ENCODE results near the gene TRPM3. TPM values are rescaled to one million over a fixed set of nuclear protein-coding genes. Genes with fewer than 3 reads are reported as not detected.

Gene TRPM3
- total RNA-seq, 1 experiment from 2014 or later, result not detected

DNA sequence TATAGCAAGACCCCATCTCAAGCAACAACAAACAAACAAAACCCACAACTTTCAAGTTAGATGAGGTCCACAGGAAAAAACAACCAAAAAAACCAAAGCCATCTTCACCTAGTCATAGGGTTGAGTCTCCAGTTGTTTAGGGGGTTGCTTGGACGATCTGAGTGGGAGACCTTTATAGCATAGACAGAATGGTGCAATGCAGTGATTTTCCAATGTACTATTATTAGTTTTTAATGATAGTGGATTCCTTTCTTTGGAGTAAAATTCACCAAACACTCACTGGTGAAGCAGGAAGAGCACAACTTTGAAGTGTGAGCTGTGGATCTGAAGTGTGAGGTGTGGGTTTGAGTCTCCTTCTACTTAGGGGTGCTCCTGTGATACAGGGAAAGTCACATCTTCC is 640.0 kb downstream of the TRPM3 start:
- Histone ChIP-seq H3K4me1 (ENCODE audit: control insufficient read depth, insufficient read depth, low read length) (peaks cover 2% of the 10 kb centered on the region; the same call in 1 of the 2 replicates), H3K27me3 (ENCODE audit: control insufficient read depth, insufficient read depth, low read length) (no peaks in the 10 kb centered on the region), H3K4me3 (ENCODE audit: low read depth in 2 of 2, low read length in 2 of 2) (no peak overlapping the region), H3K9me3 (ENCODE audit: control insufficient read depth, insufficient read depth, low read depth, low read length) (no peaks in the 10 kb centered on the region), H3K36me3 (ENCODE audit: control insufficient read depth, insufficient read depth, low read length) (no peaks in the 10 kb centered on the region), H3K27ac (ENCODE audit: low read length) (no peak overlapping the region)
- POLR2A ChIA-PET, result no interaction called here
- intact Hi-C loops (cut with micrococcal nuclease; ENCODE audit: unreplicated experiment), result loop anchor here (5.0 kb wide), 2 partner anchors 59 to 139 kb away; no protein-coding TSS in a partner anchor
- CTCF ChIA-PET, result no interaction called here
- no TSS peak for BruUV-seq (replicated peaks)
- ATAC-seq (no peak), DNase-seq (ENCODE audit: low read depth, low spot score) (no peak)
- in situ Hi-C loops (cut with HindIII; ENCODE audit: low pct_unique_long_range_greater_than_20kb, low sequenced_read_pairs), result no loop called here
- TF ChIP-seq, protein P1, sequence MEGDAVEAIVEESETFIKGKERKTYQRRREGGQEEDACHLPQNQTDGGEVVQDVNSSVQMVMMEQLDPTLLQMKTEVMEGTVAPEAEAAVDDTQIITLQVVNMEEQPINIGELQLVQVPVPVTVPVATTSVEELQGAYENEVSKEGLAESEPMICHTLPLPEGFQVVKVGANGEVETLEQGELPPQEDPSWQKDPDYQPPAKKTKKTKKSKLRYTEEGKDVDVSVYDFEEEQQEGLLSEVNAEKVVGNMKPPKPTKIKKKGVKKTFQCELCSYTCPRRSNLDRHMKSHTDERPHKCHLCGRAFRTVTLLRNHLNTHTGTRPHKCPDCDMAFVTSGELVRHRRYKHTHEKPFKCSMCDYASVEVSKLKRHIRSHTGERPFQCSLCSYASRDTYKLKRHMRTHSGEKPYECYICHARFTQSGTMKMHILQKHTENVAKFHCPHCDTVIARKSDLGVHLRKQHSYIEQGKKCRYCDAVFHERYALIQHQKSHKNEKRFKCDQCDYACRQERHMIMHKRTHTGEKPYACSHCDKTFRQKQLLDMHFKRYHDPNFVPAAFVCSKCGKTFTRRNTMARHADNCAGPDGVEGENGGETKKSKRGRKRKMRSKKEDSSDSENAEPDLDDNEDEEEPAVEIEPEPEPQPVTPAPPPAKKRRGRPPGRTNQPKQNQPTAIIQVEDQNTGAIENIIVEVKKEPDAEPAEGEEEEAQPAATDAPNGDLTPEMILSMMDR (IDR thresholded peaks at IDR 0.05), result no peak
- TF ChIP-seq, protein P2, sequence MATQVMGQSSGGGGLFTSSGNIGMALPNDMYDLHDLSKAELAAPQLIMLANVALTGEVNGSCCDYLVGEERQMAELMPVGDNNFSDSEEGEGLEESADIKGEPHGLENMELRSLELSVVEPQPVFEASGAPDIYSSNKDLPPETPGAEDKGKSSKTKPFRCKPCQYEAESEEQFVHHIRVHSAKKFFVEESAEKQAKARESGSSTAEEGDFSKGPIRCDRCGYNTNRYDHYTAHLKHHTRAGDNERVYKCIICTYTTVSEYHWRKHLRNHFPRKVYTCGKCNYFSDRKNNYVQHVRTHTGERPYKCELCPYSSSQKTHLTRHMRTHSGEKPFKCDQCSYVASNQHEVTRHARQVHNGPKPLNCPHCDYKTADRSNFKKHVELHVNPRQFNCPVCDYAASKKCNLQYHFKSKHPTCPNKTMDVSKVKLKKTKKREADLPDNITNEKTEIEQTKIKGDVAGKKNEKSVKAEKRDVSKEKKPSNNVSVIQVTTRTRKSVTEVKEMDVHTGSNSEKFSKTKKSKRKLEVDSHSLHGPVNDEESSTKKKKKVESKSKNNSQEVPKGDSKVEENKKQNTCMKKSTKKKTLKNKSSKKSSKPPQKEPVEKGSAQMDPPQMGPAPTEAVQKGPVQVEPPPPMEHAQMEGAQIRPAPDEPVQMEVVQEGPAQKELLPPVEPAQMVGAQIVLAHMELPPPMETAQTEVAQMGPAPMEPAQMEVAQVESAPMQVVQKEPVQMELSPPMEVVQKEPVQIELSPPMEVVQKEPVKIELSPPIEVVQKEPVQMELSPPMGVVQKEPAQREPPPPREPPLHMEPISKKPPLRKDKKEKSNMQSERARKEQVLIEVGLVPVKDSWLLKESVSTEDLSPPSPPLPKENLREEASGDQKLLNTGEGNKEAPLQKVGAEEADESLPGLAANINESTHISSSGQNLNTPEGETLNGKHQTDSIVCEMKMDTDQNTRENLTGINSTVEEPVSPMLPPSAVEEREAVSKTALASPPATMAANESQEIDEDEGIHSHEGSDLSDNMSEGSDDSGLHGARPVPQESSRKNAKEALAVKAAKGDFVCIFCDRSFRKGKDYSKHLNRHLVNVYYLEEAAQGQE (IDR thresholded peaks at IDR 0.05; ENCODE audit: insufficient read depth in 1 of 2, low read depth in 2 of 2, low read length in 1 of 2), result no peak
- TF ChIP-seq SIN3A (IDR thresholded peaks at IDR 0.05; ENCODE audit: borderline replicate concordance, insufficient read depth, low read depth, low read length), result no peak
- no peak for TF ChIP-seq POLR2AphosphoS5 (IDR thresholded peaks at IDR 0.05; ENCODE audit: low read depth, low read length)

DNA sequence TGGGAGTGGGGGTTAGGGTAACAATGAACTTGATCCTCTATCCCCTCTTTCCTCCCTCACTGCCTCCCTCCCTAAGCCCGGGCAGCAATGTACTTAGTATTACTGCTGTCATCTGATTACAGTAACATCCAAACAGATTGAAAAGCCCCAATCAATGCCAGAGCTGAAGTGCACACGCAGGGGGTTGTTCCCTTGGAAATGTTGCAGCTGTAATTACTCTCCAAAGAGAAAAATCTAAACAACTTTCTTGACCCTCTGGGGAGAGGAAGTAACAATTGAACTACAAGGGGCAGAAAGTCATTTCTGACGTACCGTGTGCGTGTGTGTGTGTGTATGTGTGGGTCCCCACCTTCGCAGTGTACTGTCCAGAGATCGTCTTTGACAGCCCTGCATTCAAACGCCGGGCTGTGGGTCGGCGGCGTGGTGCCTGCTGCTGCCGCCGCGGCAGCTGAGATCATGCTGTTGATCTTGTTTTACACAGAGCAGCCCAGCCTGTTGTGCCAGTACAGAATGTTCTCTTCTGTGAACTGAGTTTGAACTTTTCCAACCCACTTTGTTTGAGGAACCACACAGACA is 640.9 kb downstream of the TRPM3 start:
- no peak for TF ChIP-seq SIN3A (IDR thresholded peaks at IDR 0.05; ENCODE audit: borderline replicate concordance, insufficient read depth, low read depth, low read length)
- TF ChIP-seq, protein P1 (IDR thresholded peaks at IDR 0.05), result no peak
- TF ChIP-seq POLR2AphosphoS5 (IDR thresholded peaks at IDR 0.05; ENCODE audit: low read depth, low read length), result no peak
- no peak for TF ChIP-seq TCF7L2 (IDR thresholded peaks at IDR 0.05; ENCODE audit: low read depth, low read length)
- TF ChIP-seq, protein P2 (IDR thresholded peaks at IDR 0.05; ENCODE audit: insufficient read depth in 1 of 2, low read depth in 2 of 2, low read length in 1 of 2), result no peak
- no peak for ATAC-seq
- CTCF ChIA-PET, result no interaction called here
- intact Hi-C loops (cut with micrococcal nuclease; ENCODE audit: unreplicated experiment) (loop anchor here (5.0 kb wide), 2 partner anchors 58 to 138 kb away; no protein-coding TSS in a partner anchor), in situ Hi-C loops (cut with HindIII; ENCODE audit: low pct_unique_long_range_greater_than_20kb, low sequenced_read_pairs) (no loop called here)
- DNase-seq (ENCODE audit: low read depth, low spot score), result no peak
- POLR2A ChIA-PET, result no interaction called here
- no peaks in the 10 kb centered on the region for H3K27me3 ChIP-seq (ENCODE audit: control insufficient read depth, insufficient read depth, low read length)
- no peak overlapping the region for H3K27ac ChIP-seq (ENCODE audit: low read length)
- H3K36me3 ChIP-seq (ENCODE audit: control insufficient read depth, insufficient read depth, low read length), result no peaks in the 10 kb centered on the region
- H3K9me3 ChIP-seq (ENCODE audit: control insufficient read depth, insufficient read depth, low read depth, low read length), result no peaks in the 10 kb centered on the region
- no TSS peak for BruUV-seq (replicated peaks)
- peaks cover 2% of the 10 kb centered on the region; the same call in 1 of the 2 replicates for H3K4me1 ChIP-seq (ENCODE audit: control insufficient read depth, insufficient read depth, low read length)
- H3K4me3 ChIP-seq (ENCODE audit: low read depth in 2 of 2, low read length in 2 of 2), result no peak overlapping the region

All from Panc1 (cell line).